IPS-15b (cell line): Measurements from ENCODE around the gene KRTAP10-2.
"Not testable (repeated sequence)": the region's sequence is repeated elsewhere in the genome, so short reads cannot be mapped to it uniquely, and the experiment has no call there.

Experiments
- H3K27me3 ChIP-seq: one replicate; pipeline ENCODE4 v1.6.1; 2013; ENCODE audit warnings: low read length; ENCODE audit not compliant: control insufficient read depth, insufficient read depth
- H3K36me3 ChIP-seq: one replicate; pipeline ENCODE4 v1.6.1; 2013; ENCODE audit warnings: low read length; ENCODE audit not compliant: control insufficient read depth, insufficient read depth
- H3K4me1 ChIP-seq: one replicate; pipeline ENCODE4 v1.6.1; 2013; ENCODE audit warnings: mild to moderate bottlenecking, low read length; ENCODE audit not compliant: control insufficient read depth, insufficient read depth
- H3K4me3 ChIP-seq: one replicate; pipeline ENCODE4 v1.5.1; 2013; ENCODE audit warnings: low read depth, low read length
- H3K9ac ChIP-seq: one replicate; pipeline ENCODE4 v1.6.1; 2013; ENCODE audit warnings: low read depth, mild to moderate bottlenecking, low read length
- H3K9me3 ChIP-seq: one replicate; pipeline ENCODE4 v1.6.1; 2013; ENCODE audit warnings: mild to moderate bottlenecking, low read length; ENCODE audit not compliant: control insufficient read depth, insufficient read depth

Gene KRTAP10-2

GRCh38 chr21:44551340-44551961 is at the start of gene KRTAP10-2:
KRTAP10-2 (minus strand) TSS chr21:44551505; CDS start chr21:44551458, 47 bp downstream.
- Histone ChIP-seq H3K4me1 (peaks cover 20% of the 10 kb centered on the region), H3K9ac (no peak within 1 kb of the TSS), H3K27me3 (no peaks in the 10 kb centered on the region)

GRCh38 chr21:44601091-44601490 is 49.8 kb upstream of the KRTAP10-2 start:
- H3K27me3 ChIP-seq = not testable (repeated sequence)

More at GRCh38 chr21:44551340-44551961, at the start of gene KRTAP10-2:
- Histone ChIP-seq H3K4me3 (no peak within 1 kb of the TSS), H3K9me3 (no peaks in the 10 kb centered on the region), H3K36me3 (peaks cover 2% of the 10 kb centered on the region)

GRCh38 chr21:44600118-44600978 is 49.0 kb upstream of the KRTAP10-2 start, which contains the start of gene KRTAP10-7:
KRTAP10-7 (plus strand) TSS chr21:44600597; CDS start chr21:44600622, 25 bp downstream.
- not testable (repeated sequence) for H3K9me3 ChIP-seq, H3K36me3 ChIP-seq, H3K27me3 ChIP-seq, H3K4me3 ChIP-seq, H3K4me1 ChIP-seq, H3K9ac ChIP-seq

More at GRCh38 chr21:44601091-44601490, 49.8 kb upstream of the KRTAP10-2 start:
- H3K9ac ChIP-seq, H3K9me3 ChIP-seq, H3K4me3 ChIP-seq, H3K4me1 ChIP-seq, H3K36me3 ChIP-seq: not testable (repeated sequence)

- peaks cover 3% of the 10 kb centered on the region for H3K4me1 ChIP-seq
- H3K9ac ChIP-seq = no peak overlapping the region
- H3K36me3 ChIP-seq = no peaks in the 10 kb centered on the region
- no peaks in the 10 kb centered on the region for H3K27me3 ChIP-seq
- no peaks in the 10 kb centered on the region for H3K9me3 ChIP-seq
- H3K4me3 ChIP-seq = no peak overlapping the region
Observed at GRCh38 chr21:44599264-44600029, 48.1 kb upstream of the KRTAP10-2 start.

- no peaks in the 10 kb centered on the region for H3K9me3 ChIP-seq
- peaks cover 6% of the 10 kb centered on the region for H3K4me1 ChIP-seq
- H3K36me3 ChIP-seq = no peaks in the 10 kb centered on the region
- no peaks in the 10 kb centered on the region for H3K27me3 ChIP-seq
- H3K4me3 ChIP-seq = no peak overlapping the region
- no peak overlapping the region for H3K9ac ChIP-seq
Observed at GRCh38 chr21:44598061-44598460, 46.8 kb upstream of the KRTAP10-2 start.

- Histone ChIP-seq H3K4me1 (peaks cover 8% of the 10 kb centered on the region), H3K9me3 (no peaks in the 10 kb centered on the region), H3K36me3 (no peaks in the 10 kb centered on the region), H3K4me3 (no peak overlapping the region), H3K27me3 (no peaks in the 10 kb centered on the region), H3K9ac (no peak overlapping the region)
Observed at GRCh38 chr21:44596068-44596725, 44.9 kb upstream of the KRTAP10-2 start.

- H3K9ac ChIP-seq = no peak overlapping the region
- no peaks in the 10 kb centered on the region for H3K27me3 ChIP-seq
- no peaks in the 10 kb centered on the region for H3K9me3 ChIP-seq
- no peak overlapping the region for H3K4me3 ChIP-seq
- H3K4me1 ChIP-seq = peaks cover 8% of the 10 kb centered on the region
- H3K36me3 ChIP-seq = no peaks in the 10 kb centered on the region
Observed at GRCh38 chr21:44595524-44595923, 44.2 kb upstream of the KRTAP10-2 start.

- no peak overlapping the region for H3K4me3 ChIP-seq
- no peak overlapping the region for H3K9ac ChIP-seq
- peaks cover 8% of the 10 kb centered on the region for H3K4me1 ChIP-seq
- H3K36me3 ChIP-seq = no peaks in the 10 kb centered on the region
- H3K27me3 ChIP-seq = no peaks in the 10 kb centered on the region
- no peaks in the 10 kb centered on the region for H3K9me3 ChIP-seq
Observed at GRCh38 chr21:44594406-44594916, 43.2 kb upstream of the KRTAP10-2 start.

GRCh38 chr21:44593598-44594405 is 42.5 kb upstream of the KRTAP10-2 start:
- H3K4me1 ChIP-seq = peaks cover 8% of the 10 kb centered on the region
- no peak overlapping the region for H3K4me3 ChIP-seq
- H3K27me3 ChIP-seq = no peaks in the 10 kb centered on the region
- no peaks in the 10 kb centered on the region for H3K9me3 ChIP-seq
- H3K9ac ChIP-seq = no peak overlapping the region
- H3K36me3 ChIP-seq = no peaks in the 10 kb centered on the region

- H3K27me3 ChIP-seq = no peaks in the 10 kb centered on the region
- no peak within 1 kb of the TSS for H3K9ac ChIP-seq
- H3K36me3 ChIP-seq = no peaks in the 10 kb centered on the region
- peaks cover 5% of the 10 kb centered on the region for H3K4me1 ChIP-seq
- no peaks in the 10 kb centered on the region for H3K9me3 ChIP-seq
- H3K4me3 ChIP-seq = no peak within 1 kb of the TSS
Observed at GRCh38 chr21:44592446-44593311, 41.4 kb upstream of the KRTAP10-2 start, which contains the start of gene KRTAP10-6. KRTAP10-6 (minus strand) TSS chr21:44592505; CDS start chr21:44592484, 21 bp downstream.
